A204.1 (cell line): ENCODE data around the gene TSPAN31.
"Not testable (repeated sequence)": the region's sequence is repeated elsewhere in the genome, so short reads cannot be mapped to it uniquely, and the experiment has no call there.

ENCODE experiments used
- FAIRE-seq: peaks from 2 replicates; lab custom pipeline; 2012; peaks lifted over from hg19 to GRCh38; lab: Jason Lieb, UNC

The TSPAN31 gene

GRCh38 chr12:57767876-57768275 lies 23.0 kb downstream of the TSPAN31 start:
- no peak for FAIRE-seq

GRCh38 chr12:57769594-57769993 lies 24.8 kb downstream of the TSPAN31 start:
- FAIRE-seq: no peak

GRCh38 chr12:57770734-57771133 lies 25.9 kb downstream of the TSPAN31 start:
- no peak for FAIRE-seq

- peak; percentile 41 for FAIRE-seq
Observed at GRCh38 chr12:57771236-57771872, 26.5 kb downstream of the TSPAN31 start.

GRCh38 chr12:57771873-57772428 lies 27.1 kb downstream of the TSPAN31 start, which contains the start of gene METTL1:
METTL1 (minus strand) TSS chr12:57772105; CDS start chr12:57772083, 22 bp downstream.
- peak; percentile 47 for FAIRE-seq

GRCh38 chr12:57772429-57773322 lies 27.8 kb downstream of the TSPAN31 start, which contains the start of gene EEF1AKMT3:
EEF1AKMT3 (plus strand) TSS chr12:57772614; CDS start chr12:57772725, 111 bp downstream.
- FAIRE-seq: no peak

GRCh38 chr12:57774634-57775033 lies 29.8 kb downstream of the TSPAN31 start:
- FAIRE-seq: not testable (repeated sequence)

- FAIRE-seq: no peak
Observed at GRCh38 chr12:57775044-57775443, 30.2 kb downstream of the TSPAN31 start.

- no peak for FAIRE-seq
Observed at GRCh38 chr12:57775563-57776246, 30.9 kb downstream of the TSPAN31 start.

- no peak for FAIRE-seq
Observed at GRCh38 chr12:57776247-57776587, 31.4 kb downstream of the TSPAN31 start.

- no peak for FAIRE-seq
Observed at GRCh38 chr12:57777367-57777766, 32.5 kb downstream of the TSPAN31 start.

- no peak for FAIRE-seq
Observed at GRCh38 chr12:57777911-57778310, 33.1 kb downstream of the TSPAN31 start.

- no peak for FAIRE-seq
Observed at GRCh38 chr12:57779736-57780135, 34.9 kb downstream of the TSPAN31 start.

- no peak for FAIRE-seq
Observed at GRCh38 chr12:57780284-57780897, 35.6 kb downstream of the TSPAN31 start.

- FAIRE-seq: no peak
Observed at GRCh38 chr12:57781244-57781643, 36.4 kb downstream of the TSPAN31 start.

GRCh38 chr12:57781801-57782200 lies 37.0 kb downstream of the TSPAN31 start:
- no peak for FAIRE-seq

GRCh38 chr12:57782243-57782607 lies 37.4 kb downstream of the TSPAN31 start:
- FAIRE-seq: no peak

GRCh38 chr12:57782608-57783465 lies 38.0 kb downstream of the TSPAN31 start, which contains the start of gene TSFM:
TSFM (plus strand) TSS chr12:57782787; CDS start chr12:57782802, 15 bp downstream.
- no peak for FAIRE-seq

- no peak for FAIRE-seq
Observed at GRCh38 chr12:57783466-57783801, 38.6 kb downstream of the TSPAN31 start.

- no peak for FAIRE-seq
Observed at GRCh38 chr12:57783861-57784260, 39.0 kb downstream of the TSPAN31 start.

GRCh38 chr12:57793920-57794319 lies 49.1 kb downstream of the TSPAN31 start:
- no peak for FAIRE-seq
